Loucy (cell line): ENCODE data around the gene POLR2J3.
"Not testable (repeated sequence)": the region's sequence is repeated elsewhere in the genome, so short reads cannot be mapped to it uniquely, and the experiment has no call there.

Source experiments
- CTCF ChIP-seq: fragments of 200-600 bp; sonication (generic); conservative IDR thresholded peaks from 2 replicates; pipeline ENCODE4 v1.5.1; 2014; ENCODE audit warnings: mild to moderate bottlenecking, antibody characterized with exemption, low read length
- EZH2phosphoT487 ChIP-seq: fragments of 200-600 bp; IDR thresholded peaks from 2 replicates; pipeline ENCODE4 v1.6.1; 2018; ENCODE audit warnings: antibody characterized with exemption, mild to moderate bottlenecking, moderate library complexity, borderline replicate concordance

- not testable (repeated sequence) for TF ChIP-seq CTCF, EZH2phosphoT487
These were observed 27.3 kb upstream of the POLR2J3 start for GRCh38 chr7:102599699-102600098.
